ENCODE results near the gene SSC4D. TPM values are rescaled to one million over a fixed set of nuclear protein-coding genes. Genes with fewer than 3 reads are reported as not detected.
"Not testable (repeated sequence)": the region's sequence is repeated elsewhere in the genome, so short reads cannot be mapped to it uniquely, and the experiment has no call there.

Gene SSC4D
- total and polyA plus RNA-seq, 2 donors: 0.71 to 0.96 TPM

- Histone ChIP-seq H3K4me1 (ENCODE audit: control insufficient read depth in 2 of 2, insufficient read depth in 2 of 2, low read length in 2 of 2) (peaks cover 14 to 21% of the 10 kb centered on the region in 2 donors), H3K36me3 (ENCODE audit: control insufficient read depth in 2 of 2, insufficient read depth in 2 of 2, low read length in 1 of 2) (no peaks in the 10 kb centered on the region), H3K27ac (ENCODE audit: low read depth in 1 of 2, low read length in 1 of 2) (peak overlapping the region; percentile 77 to 78), H3K27me3 (ENCODE audit: control insufficient read depth in 2 of 2, insufficient read depth in 1 of 2, low read length in 1 of 2) (peaks cover 0 to 12% of the 10 kb centered on the region in 2 donors), H3K4me3 (ENCODE audit: low read length in 2 of 2) (peak overlapping the region; percentile 63 to 81), H3K9me3 (ENCODE audit: control insufficient read depth in 2 of 2, insufficient read depth in 1 of 2, low read length in 1 of 2) (peaks cover 0 to 4% of the 10 kb centered on the region in 2 donors)
- WGBS: 4% methylated on average over 99 of the region's 99 CpGs
- peak; percentile 67 to 94 (median 84) for DNase-seq (ENCODE audit: low read depth in 6 of 9, low spot score in 9 of 9)
These were observed 16.1 kb downstream of the SSC4D start for GRCh38 chr7:76393116-76394031.

GRCh38 chr7:76392531-76393115, 16.9 kb downstream of the SSC4D start:
- peak overlapping the region; percentile 77 to 78 for H3K27ac ChIP-seq (ENCODE audit: low read depth in 1 of 2, low read length in 1 of 2)

DNA sequence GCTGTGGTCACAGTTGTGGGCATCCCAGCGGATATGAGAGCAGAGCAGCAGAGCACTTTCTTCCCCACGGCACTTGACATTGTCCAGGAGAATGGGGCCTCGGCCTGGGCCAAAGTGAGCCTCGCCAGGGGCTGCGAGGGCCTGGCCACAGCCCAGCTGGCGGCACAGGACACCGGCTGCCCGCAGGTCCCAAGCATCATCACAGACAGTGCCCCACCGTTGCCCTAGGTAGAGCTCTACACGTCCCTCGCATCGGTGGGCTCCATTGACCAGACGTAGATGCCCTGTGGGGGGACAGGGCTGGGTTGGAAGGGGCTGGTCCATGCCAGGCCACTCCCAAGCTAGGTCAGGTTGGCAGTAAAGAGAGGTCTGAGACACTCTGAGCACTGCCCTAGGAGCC, 19.4 kb downstream of the SSC4D start:
- 97% methylated on average over 13 of the region's 13 CpGs for WGBS
- Histone ChIP-seq H3K4me3 (ENCODE audit: low read length in 2 of 2) (no peak overlapping the region), H3K9me3 (ENCODE audit: control insufficient read depth in 2 of 2, insufficient read depth in 1 of 2, low read length in 1 of 2) (no peaks in the 10 kb centered on the region), H3K4me1 (ENCODE audit: control insufficient read depth in 2 of 2, insufficient read depth in 2 of 2, low read length in 2 of 2) (peaks cover 6 to 10% of the 10 kb centered on the region in 2 donors), H3K27ac (ENCODE audit: low read depth in 1 of 2, low read length in 1 of 2) (no peak overlapping the region), H3K27me3 (ENCODE audit: control insufficient read depth in 2 of 2, insufficient read depth in 1 of 2, low read length in 1 of 2) (peaks cover 0 to 6% of the 10 kb centered on the region in 2 donors), H3K36me3 (ENCODE audit: control insufficient read depth in 2 of 2, insufficient read depth in 2 of 2, low read length in 1 of 2) (no peaks in the 10 kb centered on the region)
- no peak for DNase-seq (ENCODE audit: low read depth in 6 of 9, low spot score in 9 of 9)

More at GRCh38 chr7:76392531-76393115, 16.9 kb downstream of the SSC4D start:
- Histone ChIP-seq H3K27me3 (ENCODE audit: control insufficient read depth in 2 of 2, insufficient read depth in 1 of 2, low read length in 1 of 2) (peaks cover 0 to 8% of the 10 kb centered on the region in 2 donors), H3K4me1 (ENCODE audit: control insufficient read depth in 2 of 2, insufficient read depth in 2 of 2, low read length in 2 of 2) (peaks cover 11 to 17% of the 10 kb centered on the region in 2 donors), H3K9me3 (ENCODE audit: control insufficient read depth in 2 of 2, insufficient read depth in 1 of 2, low read length in 1 of 2) (peaks cover 0 to 2% of the 10 kb centered on the region in 2 donors), H3K4me3 (ENCODE audit: low read length in 2 of 2) (peak overlapping the region; percentile 63 to 81), H3K36me3 (ENCODE audit: control insufficient read depth in 2 of 2, insufficient read depth in 2 of 2, low read length in 1 of 2) (no peaks in the 10 kb centered on the region)
- DNase-seq (ENCODE audit: low read depth in 6 of 9, low spot score in 9 of 9): peak in 1 of 9 donors; percentile 51
- 38% methylated on average over 12 of the region's 12 CpGs for WGBS

DNA sequence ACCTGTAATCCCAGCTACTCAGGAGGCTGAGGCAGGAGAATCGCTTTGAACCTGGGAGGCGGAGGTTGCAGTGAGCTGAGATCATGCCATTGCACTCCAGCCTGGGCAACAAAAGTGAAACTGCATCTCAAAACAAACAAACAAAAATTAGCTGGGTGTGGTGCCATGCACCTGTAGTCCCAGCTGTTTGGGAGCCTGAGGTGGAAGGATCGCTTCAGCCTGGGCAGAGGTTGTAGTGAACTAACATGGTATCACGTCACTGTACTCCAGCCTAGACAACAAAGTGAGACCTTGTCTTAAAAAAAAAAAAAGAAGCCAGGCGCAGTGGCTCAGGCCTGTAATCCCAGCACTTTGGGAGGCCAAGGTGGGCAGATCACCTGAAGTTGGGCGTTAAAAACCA, 21.7 kb downstream of the SSC4D start:
- H3K27ac ChIP-seq (ENCODE audit: low read depth in 1 of 2, low read length in 1 of 2); H3K36me3 ChIP-seq (ENCODE audit: control insufficient read depth in 2 of 2, insufficient read depth in 2 of 2, low read length in 1 of 2): not testable (repeated sequence)
- 96% methylated on average over 6 of the region's 6 CpGs for WGBS

GRCh38 chr7:76386691-76387260, 22.7 kb downstream of the SSC4D start:
- no peaks in the 10 kb centered on the region for H3K27me3 ChIP-seq (ENCODE audit: control insufficient read depth in 2 of 2, insufficient read depth in 1 of 2, low read length in 1 of 2)
- no peaks in the 10 kb centered on the region for H3K9me3 ChIP-seq (ENCODE audit: control insufficient read depth in 2 of 2, insufficient read depth in 1 of 2, low read length in 1 of 2)
- H3K4me1 ChIP-seq (ENCODE audit: control insufficient read depth in 2 of 2, insufficient read depth in 2 of 2, low read length in 2 of 2): no peaks in the 10 kb centered on the region
- DNase-seq (ENCODE audit: low read depth in 6 of 9, low spot score in 9 of 9): no peak
- H3K4me3 ChIP-seq (ENCODE audit: low read length in 2 of 2): no peak overlapping the region
- H3K27ac ChIP-seq (ENCODE audit: low read depth in 1 of 2, low read length in 1 of 2): no peak overlapping the region
- WGBS: 95% methylated on average over 11 of the region's 11 CpGs
- H3K36me3 ChIP-seq (ENCODE audit: control insufficient read depth in 2 of 2, insufficient read depth in 2 of 2, low read length in 1 of 2): no peaks in the 10 kb centered on the region

More for the DNA sequence above, 21.7 kb downstream of the SSC4D start:
- not testable (repeated sequence) for H3K4me3 ChIP-seq (ENCODE audit: low read length in 2 of 2); H3K4me1 ChIP-seq (ENCODE audit: control insufficient read depth in 2 of 2, insufficient read depth in 2 of 2, low read length in 2 of 2); H3K27me3 ChIP-seq (ENCODE audit: control insufficient read depth in 2 of 2, insufficient read depth in 1 of 2, low read length in 1 of 2); DNase-seq (ENCODE audit: low read depth in 6 of 9, low spot score in 9 of 9); H3K9me3 ChIP-seq (ENCODE audit: control insufficient read depth in 2 of 2, insufficient read depth in 1 of 2, low read length in 1 of 2)

- no peak overlapping the region for H3K4me3 ChIP-seq (ENCODE audit: low read length in 2 of 2)
- DNase-seq (ENCODE audit: low read depth in 6 of 9, low spot score in 9 of 9): no peak
- H3K27me3 ChIP-seq (ENCODE audit: control insufficient read depth in 2 of 2, insufficient read depth in 1 of 2, low read length in 1 of 2): no peaks in the 10 kb centered on the region
- H3K27ac ChIP-seq (ENCODE audit: low read depth in 1 of 2, low read length in 1 of 2): no peak overlapping the region
- H3K9me3 ChIP-seq (ENCODE audit: control insufficient read depth in 2 of 2, insufficient read depth in 1 of 2, low read length in 1 of 2): no peaks in the 10 kb centered on the region
- peaks cover 10 to 11% of the 10 kb centered on the region in 2 donors for H3K4me1 ChIP-seq (ENCODE audit: control insufficient read depth in 2 of 2, insufficient read depth in 2 of 2, low read length in 2 of 2)
- no peaks in the 10 kb centered on the region for H3K36me3 ChIP-seq (ENCODE audit: control insufficient read depth in 2 of 2, insufficient read depth in 2 of 2, low read length in 1 of 2)
- WGBS: 92% methylated on average over 13 of the region's 13 CpGs
These were observed 26.2 kb downstream of the SSC4D start for GRCh38 chr7:76383089-76383944.

DNA sequence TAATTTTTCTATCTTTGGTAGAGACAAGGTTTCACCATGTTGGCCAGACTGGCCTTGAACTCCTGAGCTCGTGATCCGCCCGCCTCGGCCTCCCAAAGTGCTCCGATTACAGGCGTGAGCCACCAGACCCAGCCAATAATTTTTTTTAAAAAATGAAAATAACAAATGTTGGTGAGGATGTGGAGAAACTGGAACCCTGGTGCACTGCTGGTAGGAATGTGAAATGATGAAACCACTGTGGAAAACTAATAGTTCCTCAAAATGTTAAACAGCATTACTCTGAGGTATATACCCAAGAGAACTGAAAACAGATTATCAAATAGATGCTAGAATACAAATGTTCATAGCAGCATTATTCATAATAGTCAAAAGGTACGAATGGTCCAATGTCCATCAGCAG, 27.7 kb downstream of the SSC4D start:
- Histone ChIP-seq H3K4me1 (ENCODE audit: control insufficient read depth in 2 of 2, insufficient read depth in 2 of 2, low read length in 2 of 2) (peaks cover 10 to 11% of the 10 kb centered on the region in 2 donors), H3K27me3 (ENCODE audit: control insufficient read depth in 2 of 2, insufficient read depth in 1 of 2, low read length in 1 of 2) (no peaks in the 10 kb centered on the region), H3K4me3 (ENCODE audit: low read length in 2 of 2) (no peak overlapping the region), H3K9me3 (ENCODE audit: control insufficient read depth in 2 of 2, insufficient read depth in 1 of 2, low read length in 1 of 2) (no peaks in the 10 kb centered on the region), H3K27ac (ENCODE audit: low read depth in 1 of 2, low read length in 1 of 2) (no peak overlapping the region), H3K36me3 (ENCODE audit: control insufficient read depth in 2 of 2, insufficient read depth in 2 of 2, low read length in 1 of 2) (no peaks in the 10 kb centered on the region)
- DNase-seq (ENCODE audit: low read depth in 6 of 9, low spot score in 9 of 9): no peak
- WGBS: over 99% methylated on average over 7 of the region's 7 CpGs

DNA sequence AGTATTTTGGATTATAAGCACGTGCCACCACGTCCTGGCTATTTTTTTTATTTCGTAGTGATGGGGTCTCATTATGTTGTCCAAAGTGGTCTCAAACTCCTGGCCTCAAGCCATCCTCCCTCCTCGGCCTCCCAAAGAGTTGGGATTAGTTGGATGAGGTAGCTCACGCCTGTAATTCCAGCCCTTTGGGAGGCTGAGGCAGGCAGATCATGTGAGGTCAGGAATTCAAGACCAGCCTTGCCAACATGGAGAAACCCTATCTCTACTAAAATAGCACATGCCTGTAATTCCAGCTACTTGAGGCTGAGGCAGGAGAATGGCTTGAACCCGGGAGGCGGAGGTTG, 28.9 kb downstream of the SSC4D start:
- DNase-seq (ENCODE audit: low read depth in 6 of 9, low spot score in 9 of 9): no peak
- Histone ChIP-seq H3K4me1 (ENCODE audit: control insufficient read depth in 2 of 2, insufficient read depth in 2 of 2, low read length in 2 of 2) (peaks cover 10 to 11% of the 10 kb centered on the region in 2 donors), H3K4me3 (ENCODE audit: low read length in 2 of 2) (no peak overlapping the region), H3K36me3 (ENCODE audit: control insufficient read depth in 2 of 2, insufficient read depth in 2 of 2, low read length in 1 of 2) (no peaks in the 10 kb centered on the region), H3K27ac (ENCODE audit: low read depth in 1 of 2, low read length in 1 of 2) (peak overlapping the region in 1 of 2 donors; percentile 50), H3K9me3 (ENCODE audit: control insufficient read depth in 2 of 2, insufficient read depth in 1 of 2, low read length in 1 of 2) (no peaks in the 10 kb centered on the region), H3K27me3 (ENCODE audit: control insufficient read depth in 2 of 2, insufficient read depth in 1 of 2, low read length in 1 of 2) (no peaks in the 10 kb centered on the region)
- 91% methylated on average over 7 of the region's 7 CpGs for WGBS

Data from thymus (tissue), 11 donors.